Measurements from ENCODE around the gene RABGAP1L.

The RABGAP1L gene

GRCh38 chr1:174850726-174851125 lies 691.4 kb downstream of the RABGAP1L start:
- H3K36me3 ChIP-seq, result no peaks in the 10 kb centered on the region
- no peaks in the 10 kb centered on the region; the same call in 1 of the 2 replicates for H3K4me1 ChIP-seq
- TF ChIP-seq, protein P1, sequence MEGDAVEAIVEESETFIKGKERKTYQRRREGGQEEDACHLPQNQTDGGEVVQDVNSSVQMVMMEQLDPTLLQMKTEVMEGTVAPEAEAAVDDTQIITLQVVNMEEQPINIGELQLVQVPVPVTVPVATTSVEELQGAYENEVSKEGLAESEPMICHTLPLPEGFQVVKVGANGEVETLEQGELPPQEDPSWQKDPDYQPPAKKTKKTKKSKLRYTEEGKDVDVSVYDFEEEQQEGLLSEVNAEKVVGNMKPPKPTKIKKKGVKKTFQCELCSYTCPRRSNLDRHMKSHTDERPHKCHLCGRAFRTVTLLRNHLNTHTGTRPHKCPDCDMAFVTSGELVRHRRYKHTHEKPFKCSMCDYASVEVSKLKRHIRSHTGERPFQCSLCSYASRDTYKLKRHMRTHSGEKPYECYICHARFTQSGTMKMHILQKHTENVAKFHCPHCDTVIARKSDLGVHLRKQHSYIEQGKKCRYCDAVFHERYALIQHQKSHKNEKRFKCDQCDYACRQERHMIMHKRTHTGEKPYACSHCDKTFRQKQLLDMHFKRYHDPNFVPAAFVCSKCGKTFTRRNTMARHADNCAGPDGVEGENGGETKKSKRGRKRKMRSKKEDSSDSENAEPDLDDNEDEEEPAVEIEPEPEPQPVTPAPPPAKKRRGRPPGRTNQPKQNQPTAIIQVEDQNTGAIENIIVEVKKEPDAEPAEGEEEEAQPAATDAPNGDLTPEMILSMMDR (IDR thresholded peaks at IDR 0.05; ENCODE audit: low read depth, low read length), result no peak
- H3K27me3 ChIP-seq, result no peaks in the 10 kb centered on the region
- no peak overlapping the region for H3K4me3 ChIP-seq (ENCODE audit: low read depth, low read length)
- no peak for DNase-seq
- H3K9me3 ChIP-seq, result no peaks in the 10 kb centered on the region

- H3K9me3 ChIP-seq, result no peaks in the 10 kb centered on the region
- H3K27me3 ChIP-seq, result no peaks in the 10 kb centered on the region
- H3K4me1 ChIP-seq, result no peaks in the 10 kb centered on the region
- DNase-seq, result no peak
- TF ChIP-seq, protein P1 (IDR thresholded peaks at IDR 0.05; ENCODE audit: low read depth, low read length), result no peak
- H3K36me3 ChIP-seq, result no peaks in the 10 kb centered on the region
- H3K4me3 ChIP-seq (ENCODE audit: low read depth, low read length), result no peak overlapping the region
These were observed 699.0 kb downstream of the RABGAP1L start for GRCh38 chr1:174858301-174858700.

DNA sequence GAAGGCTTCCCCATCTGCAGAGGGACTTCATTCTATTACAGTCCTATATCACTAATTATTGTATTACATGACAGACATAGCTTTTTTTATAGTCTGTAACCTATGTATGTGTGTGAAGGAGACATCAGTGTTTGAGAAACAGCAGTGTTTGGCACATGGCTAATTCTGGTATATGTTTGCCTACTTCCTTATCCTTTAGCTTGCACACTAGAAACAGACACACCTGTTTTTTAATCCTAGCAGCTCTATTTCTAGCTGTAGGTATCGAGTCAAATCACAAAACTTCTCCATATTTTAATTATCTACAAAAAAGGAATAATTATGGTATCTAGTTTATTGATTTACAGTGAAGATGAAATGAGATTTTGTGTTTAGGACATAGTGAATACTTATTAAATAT lies 711.0 kb downstream of the RABGAP1L start:
- Histone ChIP-seq H3K9me3 (no peaks in the 10 kb centered on the region), H3K4me1 (no peaks in the 10 kb centered on the region), H3K4me3 (ENCODE audit: low read depth, low read length) (no peak overlapping the region), H3K27me3 (no peaks in the 10 kb centered on the region), H3K36me3 (no peaks in the 10 kb centered on the region)
- TF ChIP-seq, protein P1 (IDR thresholded peaks at IDR 0.05; ENCODE audit: low read depth, low read length), result no peak
- no peak for DNase-seq

GRCh38 chr1:174871886-174872285 lies 712.6 kb downstream of the RABGAP1L start:
- TF ChIP-seq, protein P1 (IDR thresholded peaks at IDR 0.05; ENCODE audit: low read depth, low read length), result no peak
- no peak overlapping the region for H3K4me3 ChIP-seq (ENCODE audit: low read depth, low read length)
- no peaks in the 10 kb centered on the region for H3K27me3 ChIP-seq
- H3K36me3 ChIP-seq, result no peaks in the 10 kb centered on the region
- H3K9me3 ChIP-seq, result no peaks in the 10 kb centered on the region
- no peaks in the 10 kb centered on the region for H3K4me1 ChIP-seq
- no peak for DNase-seq

- Histone ChIP-seq H3K36me3 (no peaks in the 10 kb centered on the region), H3K4me1 (no peaks in the 10 kb centered on the region), H3K27me3 (no peaks in the 10 kb centered on the region), H3K9me3 (no peaks in the 10 kb centered on the region), H3K4me3 (ENCODE audit: low read depth, low read length) (no peak overlapping the region)
- DNase-seq, result no peak
- TF ChIP-seq, protein P1 (IDR thresholded peaks at IDR 0.05; ENCODE audit: low read depth, low read length), result no peak
These were observed 713.3 kb downstream of the RABGAP1L start for GRCh38 chr1:174872615-174873058.

GRCh38 chr1:174874331-174875053 lies 715.2 kb downstream of the RABGAP1L start:
- no peak overlapping the region for H3K4me3 ChIP-seq (ENCODE audit: low read depth, low read length)
- no peaks in the 10 kb centered on the region for H3K4me1 ChIP-seq
- TF ChIP-seq, protein P1 (IDR thresholded peaks at IDR 0.05; ENCODE audit: low read depth, low read length), result no peak
- H3K36me3 ChIP-seq, result no peaks in the 10 kb centered on the region
- no peaks in the 10 kb centered on the region for H3K9me3 ChIP-seq
- no peak for DNase-seq
- no peaks in the 10 kb centered on the region for H3K27me3 ChIP-seq

Measured in BE2C (cell line).